Esophagus squamous epithelium (tissue), 5 donors: Measurements from ENCODE around the gene KAZALD1. TPM values are rescaled to one million over a fixed set of nuclear protein-coding genes. Genes with fewer than 3 reads are reported as not detected.

Experiments
- DNase-seq: peaks from one replicate; lab custom pipeline; 2025; lab: John Stamatoyannopoulos, UW
- H3K27ac ChIP-seq, 4 donors: fragments of 200-600 bp; sonication (generic); one replicate each; pipeline ENCODE4 v1.5.1; 2016 to 2019; ENCODE audit warnings: mild to moderate bottlenecking in 1 of 4
- H3K27me3 ChIP-seq, 4 donors: fragments of 200-600 bp; sonication (generic); 1 replicate in 3 of 4; 2 replicates in 1 of 4; pipeline versions ENCODE4 v1.5.1 to v1.6.0; 2017 to 2021; ENCODE audit warnings: antibody characterized with exemption in 1 of 4
- H3K36me3 ChIP-seq, 3 donors: fragments of 200-600 bp; sonication (generic); one replicate each; pipeline ENCODE4 v1.5.1; 2016 to 2019
- H3K4me1 ChIP-seq, 3 donors: fragments of 200-600 bp; sonication (generic); one replicate each; pipeline ENCODE4 v1.5.1; 2017 to 2019
- H3K4me3 ChIP-seq, 4 donors: fragments of 200-600 bp; sonication (generic); 1 replicate in 3 of 4; 2 replicates in 1 of 4; pipeline ENCODE4 v1.5.1; 2016 to 2019; ENCODE audit warnings: mild to moderate bottlenecking in 2 of 4, moderate library complexity in 1 of 4
- H3K9me3 ChIP-seq, 3 donors: fragments of 200-600 bp; sonication (generic); one replicate each; pipeline ENCODE4 v1.5.1; 2016 to 2019
- POLR2A ChIP-seq, 4 donors: fragments of 450-650 bp; IDR thresholded peaks; one replicate each; pipeline ENCODE4 v1.6.1; 2017; ENCODE audit warnings: antibody characterized with exemption in 4 of 4, mild to moderate bottlenecking in 4 of 4, moderate library complexity in 3 of 4
- WGBS, 2 donors: methylation state at CpG; one replicate each; pipeline ENCODE4 v1.1.5; 2018; 5-methylcytosine and 5-hydroxymethylcytosine counted together
- intact Hi-C: fragments of 100-400 bp; cut with DNase I; formaldehyde crosslinking; loops from one replicate; pipeline ENCODE4 v1.15.0; 2022
- total RNA-seq, 4 donors: library from RNA; depleted of rRNA; stranded (reverse); fragments of >200 nt; gene quantifications; one replicate each; pipeline ENCODE4 v1.1.0, GENCODE V29; 2016
- TF ChIP-seq, protein P1 (sequence below), 6 experiments: fragments of 450-650 bp in 4 of 6; fragments of 200-600 bp in 2 of 6; sonication (generic) in 2 of 6; IDR thresholded peaks; one replicate each; pipeline ENCODE4 v1.5.1; 2016 to 2019; ENCODE audit warnings: antibody characterized with exemption in 6 of 6, mild to moderate bottlenecking in 4 of 6, moderate library complexity in 4 of 6
- donor health status: DM: yes; HTN: yes; CAD: no.

Gene KAZALD1
- total RNA-seq, 4 donors from 2014 or later = 0.47 to 1.4 (median 1.1) TPM; not detected in 1

DNA sequence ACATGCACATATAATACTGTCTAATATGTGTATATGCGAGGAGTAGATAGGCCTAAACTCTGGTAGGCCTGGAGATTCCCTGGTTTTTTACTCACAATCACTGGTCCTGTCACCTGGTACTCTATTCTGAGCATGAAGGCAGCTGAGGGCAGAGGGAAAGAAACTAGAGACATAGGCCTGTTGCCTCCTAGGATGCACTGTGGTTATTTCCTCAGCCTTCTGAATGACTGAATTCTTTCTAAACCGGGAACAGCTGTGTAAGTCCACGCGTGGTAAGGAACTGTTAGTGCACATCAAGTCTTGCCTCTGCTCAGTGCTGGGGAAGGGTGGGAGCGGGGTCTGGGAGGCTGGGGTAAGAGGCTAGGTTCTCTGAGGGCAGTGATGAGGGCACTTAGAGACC lies 7.7 kb downstream of the KAZALD1 start:
- intact Hi-C loops = no loop called here
- Histone ChIP-seq H3K27me3 (peaks cover 0 to 59% (median 11%) of the 10 kb centered on the region in 4 donors), H3K36me3 (no peaks in the 10 kb centered on the region), H3K4me3 (no peak overlapping the region), H3K27ac (no peak overlapping the region), H3K4me1 (peaks cover 20 to 28% (median 23%) of the 10 kb centered on the region in 3 donors), H3K9me3 (no peaks in the 10 kb centered on the region)
- no peak for TF ChIP-seq POLR2A (IDR thresholded peaks at IDR 0.05)
- TF ChIP-seq, protein P1, sequence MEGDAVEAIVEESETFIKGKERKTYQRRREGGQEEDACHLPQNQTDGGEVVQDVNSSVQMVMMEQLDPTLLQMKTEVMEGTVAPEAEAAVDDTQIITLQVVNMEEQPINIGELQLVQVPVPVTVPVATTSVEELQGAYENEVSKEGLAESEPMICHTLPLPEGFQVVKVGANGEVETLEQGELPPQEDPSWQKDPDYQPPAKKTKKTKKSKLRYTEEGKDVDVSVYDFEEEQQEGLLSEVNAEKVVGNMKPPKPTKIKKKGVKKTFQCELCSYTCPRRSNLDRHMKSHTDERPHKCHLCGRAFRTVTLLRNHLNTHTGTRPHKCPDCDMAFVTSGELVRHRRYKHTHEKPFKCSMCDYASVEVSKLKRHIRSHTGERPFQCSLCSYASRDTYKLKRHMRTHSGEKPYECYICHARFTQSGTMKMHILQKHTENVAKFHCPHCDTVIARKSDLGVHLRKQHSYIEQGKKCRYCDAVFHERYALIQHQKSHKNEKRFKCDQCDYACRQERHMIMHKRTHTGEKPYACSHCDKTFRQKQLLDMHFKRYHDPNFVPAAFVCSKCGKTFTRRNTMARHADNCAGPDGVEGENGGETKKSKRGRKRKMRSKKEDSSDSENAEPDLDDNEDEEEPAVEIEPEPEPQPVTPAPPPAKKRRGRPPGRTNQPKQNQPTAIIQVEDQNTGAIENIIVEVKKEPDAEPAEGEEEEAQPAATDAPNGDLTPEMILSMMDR (IDR thresholded peaks at IDR 0.05) = no peak
- 76 to 78% methylated on average over 5 of the region's 5 CpGs for WGBS, 2 donors
- DNase-seq = no peak

DNA sequence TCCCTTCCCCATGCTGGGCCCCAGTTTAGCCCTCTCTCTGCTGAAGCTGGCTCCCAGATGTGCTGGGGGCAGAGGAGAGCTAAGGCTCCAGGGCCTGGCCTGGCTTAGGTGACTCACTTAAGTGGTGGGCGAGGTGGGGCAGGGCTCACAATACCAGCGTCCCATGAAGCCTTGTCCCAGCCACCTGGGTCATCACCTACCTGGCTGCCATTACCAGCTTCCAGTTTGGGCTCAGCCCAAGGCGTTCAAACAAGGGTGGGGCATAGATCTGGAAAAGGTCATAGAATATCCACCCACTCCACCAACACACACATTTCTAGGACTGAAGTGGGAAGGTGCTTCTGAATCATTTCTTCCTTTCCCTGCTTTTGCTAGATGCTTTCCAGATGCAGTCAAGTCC lies 8.3 kb downstream of the KAZALD1 start:
- H3K27me3 ChIP-seq = peaks cover 0 to 59% (median 11%) of the 10 kb centered on the region in 4 donors
- intact Hi-C loops = no loop called here
- DNase-seq = no peak
- no peak overlapping the region for H3K4me3 ChIP-seq
- no peak overlapping the region for H3K27ac ChIP-seq
- 33 to 72% methylated on average over 1 to 2 of the region's 3 CpGs for WGBS, 2 donors
- no peaks in the 10 kb centered on the region for H3K9me3 ChIP-seq
- TF ChIP-seq POLR2A (IDR thresholded peaks at IDR 0.05) = no peak
- TF ChIP-seq, protein P1 (IDR thresholded peaks at IDR 0.05) = no peak
- peaks cover 20 to 27% (median 23%) of the 10 kb centered on the region in 3 donors for H3K4me1 ChIP-seq
- H3K36me3 ChIP-seq = no peaks in the 10 kb centered on the region

DNA sequence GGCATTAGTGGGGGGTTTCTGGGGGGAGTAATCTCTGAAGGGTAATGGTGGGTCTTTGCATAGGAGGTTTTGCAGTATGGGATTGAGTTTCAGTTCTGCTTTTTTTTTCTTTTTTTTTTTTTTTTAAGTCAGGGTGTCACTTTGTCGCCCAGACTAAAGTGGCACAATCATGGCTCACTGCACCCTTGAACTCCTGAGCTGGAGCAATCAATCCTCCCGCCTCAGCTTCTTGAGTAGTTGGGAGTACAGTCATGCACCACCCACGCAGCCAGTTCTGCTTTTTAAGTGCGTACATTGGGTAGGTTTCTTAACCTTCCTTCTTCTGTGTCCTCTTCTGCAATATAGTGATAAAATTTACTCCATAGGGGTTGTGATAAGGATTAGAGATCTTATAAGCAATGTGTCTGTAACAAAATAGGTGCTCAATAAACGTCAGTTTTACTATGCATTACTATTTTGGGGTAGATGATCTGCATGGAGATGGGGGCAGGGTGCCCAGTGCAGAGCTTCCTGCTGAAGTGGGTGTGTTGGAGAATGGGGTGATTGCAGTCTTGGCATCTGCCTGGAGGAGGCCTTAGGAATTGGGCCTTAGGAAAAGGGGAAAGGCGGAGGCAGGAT lies 9.6 kb downstream of the KAZALD1 start:
- no peak overlapping the region for H3K4me3 ChIP-seq
- no peak overlapping the region for H3K27ac ChIP-seq
- WGBS, 2 donors = 65% methylated on average over 6 of the region's 6 CpGs
- peaks cover 11 to 15% (median 14%) of the 10 kb centered on the region in 3 donors for H3K4me1 ChIP-seq
- H3K9me3 ChIP-seq = no peaks in the 10 kb centered on the region
- TF ChIP-seq, protein P1 (IDR thresholded peaks at IDR 0.05) = no peak
- no peak for TF ChIP-seq POLR2A (IDR thresholded peaks at IDR 0.05)
- DNase-seq = no peak
- no peaks in the 10 kb centered on the region for H3K36me3 ChIP-seq
- peaks cover 4 to 62% (median 11%) of the 10 kb centered on the region in 4 donors for H3K27me3 ChIP-seq
- intact Hi-C loops = no loop called here

DNA sequence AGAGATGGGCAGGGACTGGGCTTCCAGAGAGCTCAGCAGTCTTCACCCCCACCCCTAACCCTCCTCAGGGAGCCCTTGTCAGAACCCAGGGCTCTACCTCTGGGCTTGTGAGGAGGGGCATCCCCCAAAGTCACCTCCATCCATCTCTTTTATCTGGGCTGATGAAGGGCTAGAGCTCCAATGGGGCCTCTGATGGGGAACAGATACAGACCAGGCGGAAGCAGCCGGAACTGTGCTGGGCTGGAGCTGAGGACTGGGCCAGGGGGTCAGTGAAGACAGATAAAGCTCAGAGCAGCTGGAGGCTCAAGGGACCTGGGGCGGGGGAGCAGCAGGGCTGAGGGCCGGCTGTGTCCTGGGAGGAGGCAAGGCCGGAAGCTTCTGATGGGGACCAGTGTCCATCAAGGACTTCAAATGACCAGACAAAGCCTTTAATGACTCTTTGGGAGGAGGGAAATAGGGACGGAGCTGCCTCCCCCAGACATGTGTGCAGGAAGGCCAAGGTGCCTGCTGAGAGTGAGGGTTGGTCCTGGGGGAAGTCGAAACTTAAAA lies 10.2 kb downstream of the KAZALD1 start:
- Histone ChIP-seq H3K4me3 (no peak overlapping the region), H3K36me3 (no peaks in the 10 kb centered on the region), H3K27ac (no peak overlapping the region), H3K4me1 (peaks cover 6 to 9% (median 8%) of the 10 kb centered on the region in 3 donors), H3K27me3 (peaks cover 4 to 62% (median 11%) of the 10 kb centered on the region in 4 donors), H3K9me3 (no peaks in the 10 kb centered on the region)
- TF ChIP-seq POLR2A (IDR thresholded peaks at IDR 0.05) = no peak
- TF ChIP-seq, protein P1 (IDR thresholded peaks at IDR 0.05) = no peak
- no peak for DNase-seq
- 64 to 74% methylated on average over 5 to 7 of the region's 7 CpGs for WGBS, 2 donors
- intact Hi-C loops = no loop called here

DNA sequence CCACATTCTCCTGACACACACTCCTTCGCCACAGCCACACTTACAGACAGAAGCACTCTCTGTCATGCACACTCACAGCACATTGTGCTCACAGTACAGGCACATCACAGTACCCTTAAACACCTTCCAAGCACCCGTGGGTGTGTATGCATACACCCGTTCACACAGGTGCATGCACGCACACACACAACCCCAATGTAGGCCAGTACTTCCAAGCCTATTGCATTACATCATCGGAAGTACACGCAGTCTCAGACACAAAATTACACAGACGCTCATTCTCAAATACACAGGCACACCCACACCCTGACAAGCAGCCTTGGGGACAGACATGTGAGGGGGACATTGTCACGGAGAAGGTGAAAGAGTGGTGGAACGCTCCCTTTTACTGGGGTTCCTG lies 11.1 kb downstream of the KAZALD1 start:
- H3K4me1 ChIP-seq = no peaks in the 10 kb centered on the region
- H3K27ac ChIP-seq = no peak overlapping the region
- no peak for DNase-seq
- H3K4me3 ChIP-seq = no peak overlapping the region
- no peaks in the 10 kb centered on the region for H3K36me3 ChIP-seq
- WGBS, 2 donors = 54 to 64% methylated on average over 7 to 9 of the region's 9 CpGs
- H3K9me3 ChIP-seq = no peaks in the 10 kb centered on the region
- H3K27me3 ChIP-seq = peaks cover 4 to 64% (median 11%) of the 10 kb centered on the region in 4 donors
- intact Hi-C loops = no loop called here
- TF ChIP-seq, protein P1 (IDR thresholded peaks at IDR 0.05) = no peak
- TF ChIP-seq POLR2A (IDR thresholded peaks at IDR 0.05) = no peak
